ENCODE measurements around the gene PRPH.

Gene PRPH

GRCh38 chr12:49272790-49273725, 21.9 kb upstream of the PRPH start:
- ATAC-seq: no peak

GRCh38 chr12:49273726-49274395, 21.1 kb upstream of the PRPH start:
- ATAC-seq: no peak
- TF ChIP-seq GLIS3 (CRISPR knock-in tag; IDR thresholded peaks at IDR 0.05): no peak
- TF ChIP-seq, protein P1, sequence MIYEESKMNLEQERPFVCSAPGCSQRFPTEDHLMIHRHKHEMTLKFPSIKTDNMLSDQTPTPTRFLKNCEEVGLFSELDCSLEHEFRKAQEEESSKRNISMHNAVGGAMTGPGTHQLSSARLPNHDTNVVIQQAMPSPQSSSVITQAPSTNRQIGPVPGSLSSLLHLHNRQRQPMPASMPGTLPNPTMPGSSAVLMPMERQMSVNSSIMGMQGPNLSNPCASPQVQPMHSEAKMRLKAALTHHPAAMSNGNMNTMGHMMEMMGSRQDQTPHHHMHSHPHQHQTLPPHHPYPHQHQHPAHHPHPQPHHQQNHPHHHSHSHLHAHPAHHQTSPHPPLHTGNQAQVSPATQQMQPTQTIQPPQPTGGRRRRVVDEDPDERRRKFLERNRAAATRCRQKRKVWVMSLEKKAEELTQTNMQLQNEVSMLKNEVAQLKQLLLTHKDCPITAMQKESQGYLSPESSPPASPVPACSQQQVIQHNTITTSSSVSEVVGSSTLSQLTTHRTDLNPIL (CRISPR knock-in tag; IDR thresholded peaks at IDR 0.05; ENCODE audit: low read depth): no peak
- TF ChIP-seq, protein P2, sequence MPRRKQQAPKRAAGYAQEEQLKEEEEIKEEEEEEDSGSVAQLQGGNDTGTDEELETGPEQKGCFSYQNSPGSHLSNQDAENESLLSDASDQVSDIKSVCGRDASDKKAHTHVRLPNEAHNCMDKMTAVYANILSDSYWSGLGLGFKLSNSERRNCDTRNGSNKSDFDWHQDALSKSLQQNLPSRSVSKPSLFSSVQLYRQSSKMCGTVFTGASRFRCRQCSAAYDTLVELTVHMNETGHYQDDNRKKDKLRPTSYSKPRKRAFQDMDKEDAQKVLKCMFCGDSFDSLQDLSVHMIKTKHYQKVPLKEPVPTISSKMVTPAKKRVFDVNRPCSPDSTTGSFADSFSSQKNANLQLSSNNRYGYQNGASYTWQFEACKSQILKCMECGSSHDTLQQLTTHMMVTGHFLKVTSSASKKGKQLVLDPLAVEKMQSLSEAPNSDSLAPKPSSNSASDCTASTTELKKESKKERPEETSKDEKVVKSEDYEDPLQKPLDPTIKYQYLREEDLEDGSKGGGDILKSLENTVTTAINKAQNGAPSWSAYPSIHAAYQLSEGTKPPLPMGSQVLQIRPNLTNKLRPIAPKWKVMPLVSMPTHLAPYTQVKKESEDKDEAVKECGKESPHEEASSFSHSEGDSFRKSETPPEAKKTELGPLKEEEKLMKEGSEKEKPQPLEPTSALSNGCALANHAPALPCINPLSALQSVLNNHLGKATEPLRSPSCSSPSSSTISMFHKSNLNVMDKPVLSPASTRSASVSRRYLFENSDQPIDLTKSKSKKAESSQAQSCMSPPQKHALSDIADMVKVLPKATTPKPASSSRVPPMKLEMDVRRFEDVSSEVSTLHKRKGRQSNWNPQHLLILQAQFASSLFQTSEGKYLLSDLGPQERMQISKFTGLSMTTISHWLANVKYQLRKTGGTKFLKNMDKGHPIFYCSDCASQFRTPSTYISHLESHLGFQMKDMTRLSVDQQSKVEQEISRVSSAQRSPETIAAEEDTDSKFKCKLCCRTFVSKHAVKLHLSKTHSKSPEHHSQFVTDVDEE (CRISPR knock-in tag; IDR thresholded peaks at IDR 0.05): no peak
- TF ChIP-seq POU6F1 (CRISPR knock-in tag; IDR thresholded peaks at IDR 0.05; ENCODE audit: borderline replicate concordance, low read depth): no peak
- TF ChIP-seq CSDC2 (CRISPR knock-in tag; IDR thresholded peaks at IDR 0.05): no peak
- TF ChIP-seq ESRRG (CRISPR knock-in tag; IDR thresholded peaks at IDR 0.05): no peak
- TF ChIP-seq SNAI2 (CRISPR knock-in tag; IDR thresholded peaks at IDR 0.05): no peak
- no peak for TF ChIP-seq ISL1 (CRISPR knock-in tag; IDR thresholded peaks at IDR 0.05)

More at GRCh38 chr12:49272790-49273725, 21.9 kb upstream of the PRPH start:
- no peak for TF ChIP-seq TCF4 (CRISPR knock-in tag; IDR thresholded peaks at IDR 0.05; ENCODE audit: borderline replicate concordance)

DNA sequence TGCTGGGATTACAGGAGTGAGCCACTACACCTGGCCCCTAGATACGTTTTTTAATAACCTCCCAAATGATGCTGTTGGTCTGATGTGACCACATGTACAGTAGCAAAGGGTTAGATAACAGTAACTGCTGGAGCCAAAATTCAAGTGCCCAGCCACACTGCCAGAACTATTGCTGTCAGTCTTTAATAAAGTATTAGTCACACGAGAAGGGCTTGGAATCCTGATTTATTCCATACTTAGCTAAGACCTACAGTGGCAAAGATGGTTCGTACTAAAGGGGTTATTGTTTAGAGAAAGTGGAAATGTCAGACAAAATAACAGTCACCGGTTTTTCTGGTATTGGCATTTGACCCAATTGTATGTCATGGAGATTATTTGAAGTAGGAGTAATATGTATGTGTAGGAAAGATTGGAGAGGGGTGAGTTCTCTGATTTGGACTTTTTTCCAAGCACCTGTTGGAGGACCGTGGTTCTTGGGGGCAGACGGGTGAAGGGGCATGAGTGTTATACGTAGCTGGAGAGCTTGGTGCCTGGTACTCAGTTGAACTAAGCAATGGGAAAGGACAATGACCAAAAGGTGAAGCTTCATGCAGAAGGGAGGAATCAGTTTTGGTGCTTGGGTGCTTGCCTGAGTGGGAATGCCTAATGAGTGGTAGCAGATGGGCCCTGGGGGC, 20.4 kb upstream of the PRPH start:
- TF ChIP-seq ARNTL (CRISPR knock-in tag; IDR thresholded peaks at IDR 0.05; ENCODE audit: borderline replicate concordance, low read depth) (no peak), ISL1 (CRISPR knock-in tag; IDR thresholded peaks at IDR 0.05) (no peak), ZFP3 (CRISPR knock-in tag; IDR thresholded peaks at IDR 0.05) (no peak), RARB (CRISPR knock-in tag; IDR thresholded peaks at IDR 0.05) (no peak), GLIS3 (CRISPR knock-in tag; IDR thresholded peaks at IDR 0.05) (no peak)
- TF ChIP-seq, protein P3, sequence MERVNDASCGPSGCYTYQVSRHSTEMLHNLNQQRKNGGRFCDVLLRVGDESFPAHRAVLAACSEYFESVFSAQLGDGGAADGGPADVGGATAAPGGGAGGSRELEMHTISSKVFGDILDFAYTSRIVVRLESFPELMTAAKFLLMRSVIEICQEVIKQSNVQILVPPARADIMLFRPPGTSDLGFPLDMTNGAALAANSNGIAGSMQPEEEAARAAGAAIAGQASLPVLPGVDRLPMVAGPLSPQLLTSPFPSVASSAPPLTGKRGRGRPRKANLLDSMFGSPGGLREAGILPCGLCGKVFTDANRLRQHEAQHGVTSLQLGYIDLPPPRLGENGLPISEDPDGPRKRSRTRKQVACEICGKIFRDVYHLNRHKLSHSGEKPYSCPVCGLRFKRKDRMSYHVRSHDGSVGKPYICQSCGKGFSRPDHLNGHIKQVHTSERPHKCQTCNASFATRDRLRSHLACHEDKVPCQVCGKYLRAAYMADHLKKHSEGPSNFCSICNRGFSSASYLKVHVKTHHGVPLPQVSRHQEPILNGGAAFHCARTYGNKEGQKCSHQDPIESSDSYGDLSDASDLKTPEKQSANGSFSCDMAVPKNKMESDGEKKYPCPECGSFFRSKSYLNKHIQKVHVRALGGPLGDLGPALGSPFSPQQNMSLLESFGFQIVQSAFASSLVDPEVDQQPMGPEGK (CRISPR knock-in tag; IDR thresholded peaks at IDR 0.05; ENCODE audit: borderline replicate concordance): no peak
- ATAC-seq: no peak

DNA sequence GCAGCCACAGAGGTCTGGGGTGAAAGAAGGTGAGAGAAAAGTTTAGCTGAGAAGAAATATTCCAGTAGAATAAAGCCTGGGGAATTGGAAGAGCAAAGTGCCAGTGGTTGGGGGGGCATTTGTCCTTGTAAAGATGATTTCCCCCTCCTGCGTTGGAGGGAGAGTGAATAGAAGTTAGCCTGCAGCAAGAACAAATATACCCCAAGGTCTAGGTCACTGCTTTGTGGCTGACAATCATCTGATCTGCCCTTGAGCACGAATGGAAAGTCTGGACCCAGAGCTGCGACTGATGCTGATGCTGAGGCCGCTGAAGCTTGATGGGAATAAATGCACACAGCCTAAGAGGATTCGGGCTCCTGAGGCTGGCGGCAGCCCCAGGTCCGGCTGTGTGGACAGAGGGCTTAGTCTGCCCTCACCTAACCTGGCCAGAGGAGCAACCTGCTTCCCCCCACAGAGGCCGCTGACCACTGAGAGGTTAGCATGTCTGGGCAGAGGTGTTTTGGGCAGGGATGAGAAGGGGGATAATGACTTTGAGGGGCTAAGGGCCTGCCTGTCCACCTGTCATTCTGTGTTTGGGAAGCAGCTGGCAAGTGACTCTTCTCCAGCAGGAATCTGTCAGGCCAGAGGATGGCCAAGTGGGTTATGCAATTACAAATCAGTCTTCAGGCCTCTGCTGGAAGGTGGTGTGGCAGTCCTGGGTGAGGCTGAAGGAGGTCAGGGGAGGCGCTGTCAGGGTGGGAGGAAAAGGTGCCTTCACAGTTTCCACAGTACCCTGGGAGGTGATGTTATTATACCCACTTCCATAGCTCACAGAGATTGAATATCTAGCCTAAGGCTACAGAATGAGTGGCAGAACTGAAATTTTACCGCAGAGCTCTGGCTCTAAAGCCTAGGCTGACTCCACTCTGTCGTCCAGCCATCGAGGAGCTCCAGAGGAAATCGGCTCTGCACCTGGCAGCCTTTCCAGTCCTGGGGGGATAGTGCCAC, 18.4 kb upstream of the PRPH start:
- no peak; the same call in 2 of the 3 replicates for ATAC-seq
- TF ChIP-seq ZFP3 (CRISPR knock-in tag; IDR thresholded peaks at IDR 0.05): no peak
- TF ChIP-seq ESRRG (CRISPR knock-in tag; IDR thresholded peaks at IDR 0.05): no peak
- no peak for TF ChIP-seq ISL1 (CRISPR knock-in tag; IDR thresholded peaks at IDR 0.05)
- no peak for TF ChIP-seq ZNF565 (CRISPR knock-in tag; conservative IDR thresholded peaks at IDR 0.05; ENCODE audit: low read depth)
- TF ChIP-seq ZC3H10 (CRISPR knock-in tag; IDR thresholded peaks at IDR 0.05): no peak
- no peak for TF ChIP-seq BACH2 (CRISPR knock-in tag; IDR thresholded peaks at IDR 0.05; ENCODE audit: borderline replicate concordance)
- TF ChIP-seq TOX (CRISPR knock-in tag; IDR thresholded peaks at IDR 0.05; ENCODE audit: borderline replicate concordance): no peak
- TF ChIP-seq PPARA (CRISPR knock-in tag; IDR thresholded peaks at IDR 0.05; ENCODE audit: borderline replicate concordance): no peak
- no peak for TF ChIP-seq CSRNP3 (CRISPR knock-in tag; IDR thresholded peaks at IDR 0.05)
- TF ChIP-seq, protein P2 (CRISPR knock-in tag; IDR thresholded peaks at IDR 0.05): no peak
